Adrenal gland (tissue), 5 donors: ENCODE results near the gene CAMK2D.

Experiments
- CTCF ChIP-seq, 6 experiments: fragments of 450-650 bp in 4 of 6; fragments of 200-600 bp in 2 of 6; sonication (generic) in 1 of 6; IDR thresholded peaks; 1 replicate in 5 of 6; 2 replicates in 1 of 6; pipeline versions ENCODE4 v1.5.1 to v1.8.0; 2016 to 2021; ENCODE audit warnings: antibody characterized with exemption in 6 of 6, mild to moderate bottlenecking in 2 of 6, moderate library complexity in 1 of 6
- POLR2A ChIP-seq, 2 donors: fragments of 450-650 bp; IDR thresholded peaks; one replicate each; pipeline ENCODE4 v1.6.1; 2017; ENCODE audit warnings: antibody characterized with exemption in 2 of 2, mild to moderate bottlenecking in 2 of 2, moderate library complexity in 1 of 2
- donor health status: DM: no; HTN: no; CAD: no.

- TF ChIP-seq CTCF (IDR thresholded peaks at IDR 0.05) = no peak
- no peak for TF ChIP-seq POLR2A (IDR thresholded peaks at IDR 0.05)
These were observed 23.3 kb downstream of the CAMK2D start for GRCh38 chr4:113738251-113738650.
